Measurements from ENCODE around the gene TMEM86B. TPM values are rescaled to one million over a fixed set of nuclear protein-coding genes. Genes with fewer than 3 reads are reported as not detected.

TMEM86B gene
- total and polyA plus RNA-seq, 12 donors: 0.20 to 47.8 (median 4.3) TPM

DNA sequence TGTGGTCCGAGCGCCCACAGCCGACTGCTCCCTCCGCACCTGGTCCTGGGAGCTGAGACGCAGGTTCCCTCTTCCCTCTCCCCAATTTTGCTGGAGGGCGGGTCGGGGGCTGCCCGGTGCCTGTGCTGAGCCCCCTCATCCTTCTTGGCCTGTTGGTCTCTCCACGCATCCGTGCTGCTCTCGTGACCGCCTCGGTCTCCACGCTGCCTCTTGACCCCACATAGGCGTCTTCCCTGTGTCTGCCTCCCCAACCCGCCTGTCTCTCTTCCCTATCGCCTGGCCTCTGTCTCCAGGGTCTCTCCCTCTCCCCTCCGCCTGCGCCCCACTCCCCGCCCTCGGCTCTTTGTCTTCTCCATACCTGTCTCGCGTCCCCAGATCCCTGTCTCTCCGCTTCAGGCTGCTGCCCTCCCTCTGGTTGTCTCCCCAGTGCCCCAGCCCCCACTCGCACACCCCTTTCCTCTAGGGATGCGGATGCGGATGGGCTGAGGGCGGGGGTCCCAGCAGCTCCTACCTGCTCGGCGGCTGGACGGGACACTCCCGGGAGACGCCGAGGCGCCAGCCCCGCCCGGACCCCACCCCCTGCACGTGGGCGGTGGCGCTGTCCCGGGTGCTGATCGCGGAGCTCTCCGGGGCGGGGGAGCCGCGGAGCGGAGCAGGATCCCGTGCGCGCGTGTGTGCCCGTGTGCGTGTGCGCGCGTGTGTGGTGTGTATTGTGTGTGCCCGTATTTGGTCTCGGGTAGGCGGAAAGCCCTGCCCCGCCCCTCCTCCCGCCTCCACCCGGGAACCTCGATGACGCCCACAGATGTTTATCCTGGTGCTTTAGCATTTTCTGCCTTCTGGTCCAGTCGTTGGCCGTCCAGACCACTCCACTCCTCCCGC is 48.7 kb downstream of the TMEM86B start, which contains the start of gene SYT5:
TSS of gene SYT5 (minus strand) at position 684 of the 879 bp plus-strand sequence. CDS start 1,248 bp downstream, outside the sequence.
- Histone ChIP-seq H3K36me3 (replicated peaks in 1 of 2) (no peaks in the 10 kb centered on the region), H3K27ac (peak within 1 kb of the TSS in 1 of 5 donors; percentile 56), H3K9me3 (replicated peaks in 1 of 3) (no peaks in the 10 kb centered on the region), H3K27me3 (peaks cover 36% of the 10 kb centered on the region), H3K4me1 (replicated peaks in 1 of 2) (peaks cover 5 to 15% of the 10 kb centered on the region in 2 donors), H3K4me3 (peak within 1 kb of the TSS in 1 of 4 donors; percentile 40)
- peak; percentile 35 to 89 (median 56) for DNase-seq
- 1 to 4% (median 2%) methylated on average over 25 to 68 of the region's 68 CpGs for WGBS, 4 donors
- intact Hi-C loops (cut with DNase I): no loop called here
- TF ChIP-seq POLR2A (IDR thresholded peaks at IDR 0.05): no peak
- TF ChIP-seq, protein P1, sequence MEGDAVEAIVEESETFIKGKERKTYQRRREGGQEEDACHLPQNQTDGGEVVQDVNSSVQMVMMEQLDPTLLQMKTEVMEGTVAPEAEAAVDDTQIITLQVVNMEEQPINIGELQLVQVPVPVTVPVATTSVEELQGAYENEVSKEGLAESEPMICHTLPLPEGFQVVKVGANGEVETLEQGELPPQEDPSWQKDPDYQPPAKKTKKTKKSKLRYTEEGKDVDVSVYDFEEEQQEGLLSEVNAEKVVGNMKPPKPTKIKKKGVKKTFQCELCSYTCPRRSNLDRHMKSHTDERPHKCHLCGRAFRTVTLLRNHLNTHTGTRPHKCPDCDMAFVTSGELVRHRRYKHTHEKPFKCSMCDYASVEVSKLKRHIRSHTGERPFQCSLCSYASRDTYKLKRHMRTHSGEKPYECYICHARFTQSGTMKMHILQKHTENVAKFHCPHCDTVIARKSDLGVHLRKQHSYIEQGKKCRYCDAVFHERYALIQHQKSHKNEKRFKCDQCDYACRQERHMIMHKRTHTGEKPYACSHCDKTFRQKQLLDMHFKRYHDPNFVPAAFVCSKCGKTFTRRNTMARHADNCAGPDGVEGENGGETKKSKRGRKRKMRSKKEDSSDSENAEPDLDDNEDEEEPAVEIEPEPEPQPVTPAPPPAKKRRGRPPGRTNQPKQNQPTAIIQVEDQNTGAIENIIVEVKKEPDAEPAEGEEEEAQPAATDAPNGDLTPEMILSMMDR (IDR thresholded peaks at IDR 0.05): no peak

DNA sequence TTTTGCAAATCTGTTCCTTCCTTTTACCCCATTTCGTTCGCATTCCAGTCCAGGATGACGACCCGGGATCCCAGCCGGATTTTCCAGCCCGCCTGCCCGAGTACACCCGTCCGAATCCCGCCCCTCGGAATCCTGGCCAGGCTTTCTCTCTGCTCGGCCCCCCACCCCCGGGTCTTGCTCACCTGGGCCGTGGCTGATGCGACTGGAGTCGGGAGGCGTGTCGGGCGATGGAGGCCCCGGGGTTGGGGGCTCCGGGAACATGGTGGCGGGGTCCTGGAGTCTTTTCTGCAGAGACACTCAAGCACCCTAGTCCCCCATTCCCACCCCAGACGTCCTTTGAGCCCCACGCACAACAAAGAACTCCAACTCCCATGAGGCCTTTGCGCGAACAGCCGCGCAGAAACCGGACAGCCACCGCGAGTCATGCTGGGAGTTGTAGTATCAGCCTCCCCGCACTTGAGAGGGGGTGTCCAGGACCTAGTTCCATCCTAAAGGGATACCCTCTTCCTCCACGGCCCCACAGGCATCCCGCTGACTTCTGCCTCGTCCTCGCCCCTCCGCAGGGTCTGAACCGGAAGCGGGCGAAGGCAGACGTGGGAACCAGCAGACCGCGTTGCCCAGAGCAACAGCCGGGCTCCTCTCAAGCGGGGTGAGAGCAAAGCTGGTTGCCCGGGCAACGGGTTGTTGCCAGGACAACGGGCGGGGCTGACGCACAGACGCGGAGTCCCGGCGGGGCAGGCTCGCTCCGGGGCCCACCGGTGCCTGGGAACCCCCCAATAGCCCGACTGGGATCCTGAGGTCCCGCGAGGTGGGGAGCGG is 49.6 kb downstream of the TMEM86B start:
- peak in 1 of 2 donors; percentile 16 for TF ChIP-seq POLR2A (IDR thresholded peaks at IDR 0.05)
- TF ChIP-seq, protein P1 (IDR thresholded peaks at IDR 0.05): no peak
- Histone ChIP-seq H3K27ac (peak overlapping the region in 1 of 5 donors; percentile 56), H3K4me1 (replicated peaks in 1 of 2) (peaks cover 5 to 15% of the 10 kb centered on the region in 2 donors), H3K4me3 (peak overlapping the region in 1 of 4 donors; percentile 40), H3K27me3 (peaks cover 42% of the 10 kb centered on the region), H3K9me3 (replicated peaks in 1 of 3) (no peaks in the 10 kb centered on the region), H3K36me3 (replicated peaks in 1 of 2) (no peaks in the 10 kb centered on the region)
- intact Hi-C loops (cut with DNase I): no loop called here
- peak; percentile 73 to 95 (median 83) for DNase-seq
- 3 to 7% (median 4%) methylated on average over 32 to 61 of the region's 61 CpGs for WGBS, 4 donors

Small RNA genes lying within 50 kb of the gene (microRNA-seq; reads per million reads assigned to microRNA genes)
- gene MIR6802 (0.45 to 2.8 (median 0.76) reads per million in 3 donors), gene MIR6803 (4.0 to 10.8 (median 6.5) reads per million in 3 donors), gene MIR6804 (0.57 to 1.3 (median 0.76) reads per million in 3 donors)

Small RNA genes lying within 50 kb of the gene (small RNA-seq; reads per million reads assigned to genes)
- gene MIR6802 (0 to 0.08 reads per million in 2 donors), gene MIR6803 (0 to 0.12 reads per million in 2 donors), gene MIR6804 (0 to 0.24 reads per million in 2 donors)

Other genes with a start within 250 kb of the TMEM86B start
- under 1 TPM in 2 of 9 donors, not detected in 7; 0.11 to 0.22 TPM for gene GP6, start 190.5 kb downstream of the TMEM86B start, total RNA-seq
- gene GP6, start 190.5 kb downstream of the TMEM86B start, polyA plus RNA-seq: under 1 TPM in 1 of 3 donors, not detected in 2; 0.07 TPM
- 10 to 100 TPM in 6 of 9 donors, 1 to 10 TPM in 3; 6.8 to 27.9 (median 10.6) TPM for gene RDH13, start 165.6 kb downstream of the TMEM86B start, total RNA-seq
- gene RDH13, start 165.6 kb downstream of the TMEM86B start, polyA plus RNA-seq: 1 to 10 TPM; 7.2 to 8.5 (median 7.9) TPM
- gene EPS8L1, start 152.9 kb downstream of the TMEM86B start, total RNA-seq: 1 to 10 TPM in 6 of 9 donors, under 1 TPM in 2, not detected in 1; 0.60 to 4.4 (median 2.0) TPM
- gene EPS8L1, start 152.9 kb downstream of the TMEM86B start, polyA plus RNA-seq: 1 to 10 TPM in 2 of 3 donors, not detected in 1; 3.6 to 8.0 TPM
- gene PPP1R12C, start 111.1 kb downstream of the TMEM86B start, total RNA-seq: 100 to 1,000 TPM in 1 of 9 donors, 10 to 100 TPM in 8; 45.8 to 113 (median 74.2) TPM
- 100 to 1,000 TPM in 2 of 3 donors, 10 to 100 TPM in 1; 22.1 to 251 (median 220) TPM for gene PPP1R12C, start 111.1 kb downstream of the TMEM86B start, polyA plus RNA-seq
- gene TNNT1, start 79.6 kb downstream of the TMEM86B start, total RNA-seq: 10 to 100 TPM in 1 of 9 donors, 1 to 10 TPM in 1, under 1 TPM in 4, not detected in 3; 0.36 to 11.1 (median 0.90) TPM
- 1 to 10 TPM in 1 of 3 donors, under 1 TPM in 1, not detected in 1; 0.48 to 2.5 TPM for gene TNNT1, start 79.6 kb downstream of the TMEM86B start, polyA plus RNA-seq
- 100 to 1,000 TPM in 1 of 9 donors, 10 to 100 TPM in 1, 1 to 10 TPM in 1, not detected in 6; 9.7 to 461 (median 20.5) TPM for gene TNNI3, start 71.0 kb downstream of the TMEM86B start, total RNA-seq
- 10 to 100 TPM in 2 of 3 donors, under 1 TPM in 1; 0.51 to 25.3 (median 24.4) TPM for gene TNNI3, start 71.0 kb downstream of the TMEM86B start, polyA plus RNA-seq
- 1 to 10 TPM; 1.9 to 5.8 (median 3.4) TPM for gene DNAAF3, start 62.1 kb downstream of the TMEM86B start, total RNA-seq
- 1 to 10 TPM; 2.1 to 4.5 (median 3.9) TPM for gene DNAAF3, start 62.1 kb downstream of the TMEM86B start, polyA plus RNA-seq
- 10 to 100 TPM in 2 of 9 donors, 1 to 10 TPM in 2, under 1 TPM in 2, not detected in 3; 0.07 to 12.1 (median 3.5) TPM for gene SYT5, start 48.5 kb downstream of the TMEM86B start, total RNA-seq
- gene SYT5, start 48.5 kb downstream of the TMEM86B start, polyA plus RNA-seq: 10 to 100 TPM; 19.5 to 52.0 (median 22.1) TPM
- gene PTPRH, start 19.3 kb downstream of the TMEM86B start, total RNA-seq: 100 to 1,000 TPM in 1 of 9 donors, 10 to 100 TPM in 8; 42.8 to 159 (median 54.8) TPM
- 10 to 100 TPM; 30.1 to 54.9 (median 34.9) TPM for gene PTPRH, start 19.3 kb downstream of the TMEM86B start, polyA plus RNA-seq
- gene PPP6R1, start 30.3 kb upstream of the TMEM86B start, total RNA-seq: 100 to 1,000 TPM in 2 of 9 donors, 10 to 100 TPM in 7; 28.9 to 116 (median 87.2) TPM
- gene PPP6R1, start 30.3 kb upstream of the TMEM86B start, polyA plus RNA-seq: 100 to 1,000 TPM in 1 of 3 donors, 10 to 100 TPM in 2; 33.4 to 102 (median 56.1) TPM
- gene HSPBP1, start 51.3 kb upstream of the TMEM86B start, total RNA-seq: 10 to 100 TPM; 22.0 to 46.0 (median 31.8) TPM
- gene HSPBP1, start 51.3 kb upstream of the TMEM86B start, polyA plus RNA-seq: 10 to 100 TPM; 18.8 to 49.8 (median 49.2) TPM
- 10 to 100 TPM in 7 of 9 donors, 1 to 10 TPM in 2; 2.0 to 24.9 (median 13.1) TPM for gene BRSK1, start 55.2 kb upstream of the TMEM86B start, total RNA-seq
- 10 to 100 TPM in 2 of 3 donors, 1 to 10 TPM in 1; 7.2 to 64.3 (median 27.6) TPM for gene BRSK1, start 55.2 kb upstream of the TMEM86B start, polyA plus RNA-seq
- 10 to 100 TPM in 2 of 9 donors, 1 to 10 TPM in 6, under 1 TPM in 1; 0.11 to 20.8 (median 7.9) TPM for gene TMEM150B, start 96.6 kb upstream of the TMEM86B start, total RNA-seq
- gene TMEM150B, start 96.6 kb upstream of the TMEM86B start, polyA plus RNA-seq: 1 to 10 TPM in 2 of 3 donors, under 1 TPM in 1; 0.51 to 4.7 (median 2.5) TPM
- 10 to 100 TPM in 6 of 9 donors, 1 to 10 TPM in 3; 3.9 to 38.3 (median 14.9) TPM for gene KMT5C, start 111.1 kb upstream of the TMEM86B start, total RNA-seq
- 10 to 100 TPM in 2 of 3 donors, 1 to 10 TPM in 1; 1.4 to 56.7 (median 30.3) TPM for gene KMT5C, start 111.1 kb upstream of the TMEM86B start, polyA plus RNA-seq
- gene COX6B2, start 126.0 kb upstream of the TMEM86B start, total RNA-seq: under 1 TPM in 2 of 9 donors, not detected in 7; 0.17 to 0.18 TPM
- gene COX6B2, start 126.0 kb upstream of the TMEM86B start, polyA plus RNA-seq: not detected
- gene GARIN5B, start 134.5 kb upstream of the TMEM86B start, total RNA-seq: not detected
- gene GARIN5B, start 134.5 kb upstream of the TMEM86B start, polyA plus RNA-seq: not detected
- under 1 TPM in 2 of 9 donors, not detected in 7; 0.17 to 0.28 TPM for gene IL11, start 141.7 kb upstream of the TMEM86B start, total RNA-seq
- gene IL11, start 141.7 kb upstream of the TMEM86B start, polyA plus RNA-seq: 1 to 10 TPM in 1 of 3 donors, under 1 TPM in 1, not detected in 1; 0.24 to 1.1 TPM
- 1 to 10 TPM in 2 of 9 donors, under 1 TPM in 1, not detected in 6; 0.55 to 2.3 (median 1.1) TPM for gene TMEM190, start 148.1 kb upstream of the TMEM86B start, total RNA-seq
- gene TMEM190, start 148.1 kb upstream of the TMEM86B start, polyA plus RNA-seq: 10 to 100 TPM in 1 of 3 donors, 1 to 10 TPM in 1, under 1 TPM in 1; 0.62 to 63.0 (median 4.7) TPM
- 1 to 10 TPM in 8 of 9 donors, under 1 TPM in 1; 0.28 to 9.3 (median 2.9) TPM for gene TMEM238, start 155.5 kb upstream of the TMEM86B start, total RNA-seq
- gene TMEM238, start 155.5 kb upstream of the TMEM86B start, polyA plus RNA-seq: under 1 TPM in 1 of 3 donors, not detected in 2; 0.13 TPM
- gene RPL28, start 157.2 kb upstream of the TMEM86B start, total RNA-seq: 1,000 to 10,000 TPM in 4 of 9 donors, 100 to 1,000 TPM in 5; 194 to 2,378 (median 694) TPM
- 1,000 to 10,000 TPM in 2 of 3 donors, 100 to 1,000 TPM in 1; 577 to 2,804 (median 2,164) TPM for gene RPL28, start 157.2 kb upstream of the TMEM86B start, polyA plus RNA-seq
- gene UBE2S, start 179.0 kb upstream of the TMEM86B start, total RNA-seq: 10 to 100 TPM; 13.0 to 57.1 (median 20.3) TPM
- gene UBE2S, start 179.0 kb upstream of the TMEM86B start, polyA plus RNA-seq: 10 to 100 TPM in 2 of 3 donors, 1 to 10 TPM in 1; 8.8 to 18.0 (median 11.9) TPM
- under 1 TPM in 5 of 9 donors, not detected in 4; 0.08 to 0.49 (median 0.20) TPM for gene SHISA7, start 214.5 kb upstream of the TMEM86B start, total RNA-seq
- gene SHISA7, start 214.5 kb upstream of the TMEM86B start, polyA plus RNA-seq: 1 to 10 TPM in 2 of 3 donors, under 1 TPM in 1; 0.47 to 1.3 (median 1.1) TPM
- gene ISOC2, start 232.9 kb upstream of the TMEM86B start, total RNA-seq: 100 to 1,000 TPM in 1 of 9 donors, 10 to 100 TPM in 8; 58.2 to 181 (median 78.3) TPM
- 100 to 1,000 TPM in 1 of 3 donors, 10 to 100 TPM in 2; 18.1 to 119 (median 75.0) TPM for gene ISOC2, start 232.9 kb upstream of the TMEM86B start, polyA plus RNA-seq
- gene C19orf85, start 236.0 kb upstream of the TMEM86B start, total RNA-seq: not detected
- not detected for gene C19orf85, start 236.0 kb upstream of the TMEM86B start, polyA plus RNA-seq
- 10 to 100 TPM in 3 of 9 donors, 1 to 10 TPM in 5, under 1 TPM in 1; 0.83 to 27.9 (median 8.7) TPM for gene ZNF628, start 247.9 kb upstream of the TMEM86B start, total RNA-seq
- gene ZNF628, start 247.9 kb upstream of the TMEM86B start, polyA plus RNA-seq: 10 to 100 TPM in 1 of 3 donors, 1 to 10 TPM in 1, under 1 TPM in 1; 0.04 to 17.5 (median 3.7) TPM

Data from adrenal gland (tissue), 12 donors.